IMR-90 (cell line): Measurements from ENCODE around the gene AKAP13. TPM values are rescaled to one million over a fixed set of nuclear protein-coding genes. Genes with fewer than 3 reads are reported as not detected.

Experiments used
- ATAC-seq: fragments of 200-7000 bp; cut with Tn5 transposase; 2 replicates; pipeline ENCODE4 v1.9.1; 2020; ENCODE audit warnings: low read depth, mild to moderate bottlenecking, moderate library complexity
- BruUV-seq: library from RNA; stranded (reverse); fragments of 400-500 nt; replicated peaks from 2 replicates; lab custom pipeline; 2021; lab: Mats Ljungman, UMichigan
- CTCF ChIA-PET: fragments of 300-600 bp; formaldehyde crosslinking; extraction: SDS; loops from one replicate; lab custom pipeline; 2021; ENCODE audit warnings: antibody characterized with exemption; lab: Yijun Ruan, JAX
- POLR2A ChIA-PET: fragments of 300-600 bp; sonication (Branson Sonifier 250); formaldehyde crosslinking; loops from one replicate; lab custom pipeline; 2022; ENCODE audit warnings: antibody characterized with exemption; ENCODE audit not compliant: unreplicated experiment; lab: Charles Lee
- DNase-seq: peaks from one replicate; pipeline ENCODE4 v3.0.0; 2013
- H2AFZ ChIP-seq: replicated peaks from 2 replicates; pipeline ENCODE3; 2013; ENCODE audit warnings: low read length, mild to moderate bottlenecking; ENCODE audit not compliant: poor library complexity
- H2AK5ac ChIP-seq: 2 replicates; pipeline ENCODE4 v1.6.1; 2013; ENCODE audit warnings: low read depth, low read length, inconsistent platforms
- H2AK9ac ChIP-seq: replicated peaks from 2 replicates; pipeline ENCODE3; 2013; ENCODE audit warnings: mild to moderate bottlenecking, low read depth, low read length, moderate library complexity; ENCODE audit not compliant: poor library complexity
- H2BK120ac ChIP-seq: 2 replicates; pipeline ENCODE4 v1.6.1; 2013; ENCODE audit warnings: low read depth, low read length, inconsistent platforms
- H2BK15ac ChIP-seq: 3 replicates; pipeline ENCODE4 v1.6.1; 2013; ENCODE audit warnings: low read depth, low read length, inconsistent platforms
- H2BK20ac ChIP-seq: 2 replicates; pipeline ENCODE4 v1.6.1; 2013; ENCODE audit warnings: low read depth, mild to moderate bottlenecking, inconsistent platforms, low read length, moderate library complexity
- H2BK5ac ChIP-seq: 2 replicates; pipeline ENCODE4 v1.6.1; 2013; ENCODE audit warnings: mild to moderate bottlenecking, low read depth, low read length, inconsistent platforms; ENCODE audit not compliant: poor library complexity, severe bottlenecking
- H3K14ac ChIP-seq: replicated peaks from 2 replicates; pipeline ENCODE4 v1.6.1; 2013; ENCODE audit warnings: low read depth, low read length, inconsistent platforms
- H3K18ac ChIP-seq: 2 replicates; pipeline ENCODE4 v1.6.1; 2013; ENCODE audit warnings: low read depth, low read length, control low read depth
- H3K23ac ChIP-seq: 2 replicates; pipeline ENCODE4 v1.6.1; 2013; ENCODE audit warnings: low read depth, low read length, inconsistent platforms
- H3K27ac ChIP-seq: 2 replicates; pipeline ENCODE4 v1.5.1; 2013; ENCODE audit warnings: mild to moderate bottlenecking, control low read depth, low read length; ENCODE audit not compliant: insufficient read depth
- H3K27me3 ChIP-seq: 2 replicates; pipeline ENCODE4 v1.6.1; 2013; ENCODE audit warnings: low read length; ENCODE audit not compliant: control insufficient read depth, insufficient read depth
- H3K36me3 ChIP-seq: 2 replicates; pipeline ENCODE4 v1.6.1; 2013; ENCODE audit warnings: low read length, mixed read lengths; ENCODE audit not compliant: control insufficient read depth, insufficient read depth
- H3K4ac ChIP-seq: 2 replicates; pipeline ENCODE4 v1.6.1; 2013; ENCODE audit warnings: low read depth, low read length, inconsistent platforms
- H3K4me1 ChIP-seq: 2 replicates; pipeline ENCODE4 v1.6.1; 2013; ENCODE audit warnings: low read length, mixed read lengths; ENCODE audit not compliant: control insufficient read depth, insufficient read depth
- H3K4me2 ChIP-seq: 2 replicates; pipeline ENCODE4 v1.6.1; 2013; ENCODE audit warnings: low read depth, mild to moderate bottlenecking, control low read depth, low read length, moderate library complexity
- H3K4me3 ChIP-seq: 2 replicates; pipeline ENCODE4 v1.5.1; 2013; ENCODE audit warnings: low read depth, mild to moderate bottlenecking, control low read depth, low read length, moderate library complexity; ENCODE audit not compliant: insufficient read depth
- H3K56ac ChIP-seq: 2 replicates; pipeline ENCODE4 v1.6.1; 2013; ENCODE audit warnings: low read length, inconsistent platforms; ENCODE audit not compliant: insufficient read depth; ENCODE audit errors: extremely low read depth
- H3K79me1 ChIP-seq, 2 experiments: 2 replicates each; pipeline ENCODE4 v1.6.1; 2013; ENCODE audit warnings: low read length in 2 of 2, inconsistent platforms in 1 of 2, low read depth in 1 of 2
- H3K9ac ChIP-seq: 2 replicates; pipeline ENCODE4 v1.6.1; 2013; ENCODE audit warnings: low read depth, low read length, control low read depth
- H3K9me1 ChIP-seq: 2 replicates; pipeline ENCODE4 v1.6.1; 2013; ENCODE audit warnings: low read length, inconsistent platforms; ENCODE audit not compliant: insufficient read depth
- H3K9me3 ChIP-seq: 2 replicates; pipeline ENCODE4 v1.6.1; 2013; ENCODE audit warnings: low read length; ENCODE audit not compliant: control insufficient read depth, insufficient read depth
- H4K20me1 ChIP-seq: 2 replicates; pipeline ENCODE4 v1.6.1; 2013; ENCODE audit warnings: low read length, inconsistent platforms; ENCODE audit not compliant: insufficient read depth
- H4K5ac ChIP-seq: 2 replicates; pipeline ENCODE4 v1.6.1; 2013; ENCODE audit warnings: mild to moderate bottlenecking, low read depth, low read length, control low read depth
- H4K8ac ChIP-seq, 2 experiments: 2 replicates each; pipeline ENCODE4 v1.6.1; 2013; ENCODE audit warnings: low read depth in 2 of 2, low read length in 2 of 2, control low read depth in 1 of 2, inconsistent platforms in 1 of 2
- H4K91ac ChIP-seq: 2 replicates; pipeline ENCODE4 v1.6.1; 2013; ENCODE audit warnings: low read depth, low read length, inconsistent platforms; ENCODE audit not compliant: insufficient read depth
- BHLHE40 ChIP-seq: fragments of 150-350 bp; IDR thresholded peaks from 2 replicates; pipeline ENCODE4 v1.6.1; 2016; ENCODE audit warnings: mild to moderate bottlenecking, low read depth, low read length
- CEBPB ChIP-seq: IDR thresholded peaks from 2 replicates; pipeline ENCODE4 v1.6.1; 2012; ENCODE audit warnings: low read depth, low read length, improper control_type of control experiment
- FOS ChIP-seq: fragments of 150-350 bp; IDR thresholded peaks from 2 replicates; pipeline ENCODE4 v1.6.1; 2016; ENCODE audit warnings: low read depth, low read length
- MXI1 ChIP-seq: IDR thresholded peaks from 2 replicates; pipeline ENCODE4 v1.6.1; 2012; ENCODE audit warnings: low read depth, mild to moderate bottlenecking, low read length, moderate library complexity, borderline replicate concordance
- NFE2L2 ChIP-seq: fragments of 150-350 bp; IDR thresholded peaks from 2 replicates; pipeline ENCODE4 v1.6.1; 2016; ENCODE audit warnings: low read depth, mild to moderate bottlenecking, low read length
- POLR2A ChIP-seq: IDR thresholded peaks from 2 replicates; pipeline ENCODE4 v1.6.1; 2012; ENCODE audit warnings: mild to moderate bottlenecking, low read depth, low read length
- RAD21 ChIP-seq: IDR thresholded peaks from 2 replicates; pipeline ENCODE4 v1.6.1; 2012; ENCODE audit warnings: low read length, improper control_type of control experiment
- RCOR1 ChIP-seq: IDR thresholded peaks from 2 replicates; pipeline ENCODE4 v1.6.1; 2012; ENCODE audit warnings: mild to moderate bottlenecking, low read length, improper control_type of control experiment; ENCODE audit not compliant: insufficient replicate concordance
- SMC3 ChIP-seq: fragments of 150-350 bp; IDR thresholded peaks from 2 replicates; pipeline ENCODE4 v1.6.1; 2016; ENCODE audit warnings: low read depth, mild to moderate bottlenecking, antibody characterized with exemption, low read length, moderate library complexity
- WGBS, 2 experiments: methylation state at CpG; one replicate each; pipeline versions ENCODE4 v1.1.5 to v1.1.7; 2013; ENCODE audit warnings: missing lambda C conversion rate in 2 of 2; ENCODE audit not compliant: insufficient read length in 1 of 2; ENCODE audit errors: extremely low coverage in 2 of 2; 5-methylcytosine and 5-hydroxymethylcytosine counted together
- dilution Hi-C: fragments of 300-500 bp; cut with HindIII; formaldehyde crosslinking; loops from one replicate; pipeline ENCODE4 v1.14.3; 2018; ENCODE audit warnings: low sequenced_read_pairs; ENCODE audit not compliant: unreplicated experiment
- in situ Hi-C: fragments of 300-500 bp; cut with MboI; formaldehyde crosslinking; loops from 3 replicates; pipeline ENCODE4 v1.14.3; 2019; ENCODE audit warnings: low sequenced_read_pairs, inconsistent platforms, mixed read lengths
- intact Hi-C: fragments of 100-400 bp; cut with micrococcal nuclease; formaldehyde crosslinking; loops from 2 replicates; pipeline ENCODE4 v1.10.0; 2022
- polyA plus RNA-seq, 3 experiments: library from polyadenylated mRNA; depleted of rRNA; stranded (reverse); fragments of >200 nt; gene quantifications; 2 replicates each; pipeline ENCODE4 v1.2.3, GENCODE V29; 2012; ENCODE audit warnings: low replicate concordance in 1 of 3
- total RNA-seq: library from RNA; depleted of rRNA; stranded (reverse); fragments of >200 nt; gene quantifications from 2 replicates; pipeline ENCODE4 v1.2.3, GENCODE V29; 2012
- TF ChIP-seq, protein P1 (sequence below): conservative IDR thresholded peaks from 2 replicates; pipeline ENCODE4 v1.5.1; 2012; ENCODE audit warnings: mild to moderate bottlenecking, low read depth, low read length, improper control_type of control experiment
- TF ChIP-seq, protein P2 (sequence below): fragments of 150-350 bp; IDR thresholded peaks from 2 replicates; pipeline ENCODE4 v1.6.1; 2017; ENCODE audit warnings: mild to moderate bottlenecking, antibody characterized with exemption, low read length, low read depth
- TF ChIP-seq, protein P3 (sequence below): fragments of 150-350 bp; IDR thresholded peaks from 2 replicates; pipeline ENCODE4 v1.6.1; 2016; ENCODE audit warnings: low read depth, mild to moderate bottlenecking, low read length, moderate library complexity, borderline replicate concordance

AKAP13 gene
- total and polyA plus RNA-seq, 2 of the 4 experiments (the other 2 are of a cell fraction): 10.4 to 46.4 TPM

DNA sequence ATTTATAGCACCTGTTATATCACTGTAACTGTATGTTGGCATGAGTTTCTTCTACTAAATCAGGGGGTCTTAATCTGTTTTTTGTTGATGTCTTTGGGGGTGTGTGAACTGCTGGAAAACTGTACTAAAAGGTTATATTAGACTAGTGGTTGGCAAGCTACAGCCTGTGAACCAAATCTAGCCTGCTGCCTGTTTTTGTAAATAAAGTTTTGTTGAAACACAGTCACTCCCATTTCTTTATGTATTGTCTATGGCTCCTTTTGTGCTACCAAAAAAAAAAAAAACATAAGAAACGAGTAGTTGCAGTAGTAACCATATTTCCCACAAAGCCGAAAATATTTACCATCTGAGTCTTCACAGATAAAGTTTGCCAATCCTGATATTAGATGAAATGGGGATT lies 126.7 kb downstream of the AKAP13 start:
- H3K9ac ChIP-seq: no peak overlapping the region
- CTCF ChIA-PET: interaction anchor here (0.7 kb wide), 1 partner anchor 231 kb away, joined by 3 read pairs; no protein-coding TSS in a partner anchor
- H3K27me3 ChIP-seq: no peaks in the 10 kb centered on the region
- H3K79me1 ChIP-seq: peaks cover 45 to 73% of the 10 kb centered on the region in 2 experiments
- H2BK20ac ChIP-seq: no peak overlapping the region
- DNase-seq (no peak), ATAC-seq (no peak)
- peaks cover 9% of the 10 kb centered on the region for H3K9me1 ChIP-seq
- H4K5ac ChIP-seq: no peak overlapping the region
- POLR2A ChIA-PET: no interaction called here
- no peak overlapping the region for H3K18ac ChIP-seq
- H3K14ac ChIP-seq: no peak overlapping the region
- no peak overlapping the region for H2AK5ac ChIP-seq
- H3K4ac ChIP-seq: no peak overlapping the region
- no peak overlapping the region for H3K56ac ChIP-seq
- H3K4me2 ChIP-seq: no peak overlapping the region
- WGBS, 2 experiments: no CpG with 5 or more reads among the region's 2 CpGs
- no peak overlapping the region for H4K91ac ChIP-seq
- no peak overlapping the region for H4K8ac ChIP-seq
- H2BK120ac ChIP-seq: no peak overlapping the region
- no peak overlapping the region for H2AK9ac ChIP-seq
- H3K9me3 ChIP-seq: no peaks in the 10 kb centered on the region
- H3K36me3 ChIP-seq: no peaks in the 10 kb centered on the region
- H2BK15ac ChIP-seq: no peak overlapping the region
- no peak overlapping the region for H3K4me3 ChIP-seq
- no peak for TF ChIP-seq CEBPB
- no peak for TF ChIP-seq RAD21
- TF ChIP-seq, protein P1, sequence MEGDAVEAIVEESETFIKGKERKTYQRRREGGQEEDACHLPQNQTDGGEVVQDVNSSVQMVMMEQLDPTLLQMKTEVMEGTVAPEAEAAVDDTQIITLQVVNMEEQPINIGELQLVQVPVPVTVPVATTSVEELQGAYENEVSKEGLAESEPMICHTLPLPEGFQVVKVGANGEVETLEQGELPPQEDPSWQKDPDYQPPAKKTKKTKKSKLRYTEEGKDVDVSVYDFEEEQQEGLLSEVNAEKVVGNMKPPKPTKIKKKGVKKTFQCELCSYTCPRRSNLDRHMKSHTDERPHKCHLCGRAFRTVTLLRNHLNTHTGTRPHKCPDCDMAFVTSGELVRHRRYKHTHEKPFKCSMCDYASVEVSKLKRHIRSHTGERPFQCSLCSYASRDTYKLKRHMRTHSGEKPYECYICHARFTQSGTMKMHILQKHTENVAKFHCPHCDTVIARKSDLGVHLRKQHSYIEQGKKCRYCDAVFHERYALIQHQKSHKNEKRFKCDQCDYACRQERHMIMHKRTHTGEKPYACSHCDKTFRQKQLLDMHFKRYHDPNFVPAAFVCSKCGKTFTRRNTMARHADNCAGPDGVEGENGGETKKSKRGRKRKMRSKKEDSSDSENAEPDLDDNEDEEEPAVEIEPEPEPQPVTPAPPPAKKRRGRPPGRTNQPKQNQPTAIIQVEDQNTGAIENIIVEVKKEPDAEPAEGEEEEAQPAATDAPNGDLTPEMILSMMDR: no peak
- TF ChIP-seq, protein P2, sequence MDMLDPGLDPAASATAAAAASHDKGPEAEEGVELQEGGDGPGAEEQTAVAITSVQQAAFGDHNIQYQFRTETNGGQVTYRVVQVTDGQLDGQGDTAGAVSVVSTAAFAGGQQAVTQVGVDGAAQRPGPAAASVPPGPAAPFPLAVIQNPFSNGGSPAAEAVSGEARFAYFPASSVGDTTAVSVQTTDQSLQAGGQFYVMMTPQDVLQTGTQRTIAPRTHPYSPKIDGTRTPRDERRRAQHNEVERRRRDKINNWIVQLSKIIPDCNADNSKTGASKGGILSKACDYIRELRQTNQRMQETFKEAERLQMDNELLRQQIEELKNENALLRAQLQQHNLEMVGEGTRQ: no peak
- no peak for TF ChIP-seq BHLHE40
- no peak for TF ChIP-seq POLR2A
- no peak for TF ChIP-seq SMC3
- TF ChIP-seq FOS: no peak
- TF ChIP-seq, protein P3, sequence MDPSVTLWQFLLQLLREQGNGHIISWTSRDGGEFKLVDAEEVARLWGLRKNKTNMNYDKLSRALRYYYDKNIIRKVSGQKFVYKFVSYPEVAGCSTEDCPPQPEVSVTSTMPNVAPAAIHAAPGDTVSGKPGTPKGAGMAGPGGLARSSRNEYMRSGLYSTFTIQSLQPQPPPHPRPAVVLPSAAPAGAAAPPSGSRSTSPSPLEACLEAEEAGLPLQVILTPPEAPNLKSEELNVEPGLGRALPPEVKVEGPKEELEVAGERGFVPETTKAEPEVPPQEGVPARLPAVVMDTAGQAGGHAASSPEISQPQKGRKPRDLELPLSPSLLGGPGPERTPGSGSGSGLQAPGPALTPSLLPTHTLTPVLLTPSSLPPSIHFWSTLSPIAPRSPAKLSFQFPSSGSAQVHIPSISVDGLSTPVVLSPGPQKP: no peak
- no peak for TF ChIP-seq MXI1
- no peak for TF ChIP-seq NFE2L2
- no peak for TF ChIP-seq RCOR1
- H2AFZ ChIP-seq: no peak overlapping the region
- no peak overlapping the region for H3K27ac ChIP-seq
- H3K4me1 ChIP-seq: peaks cover 2% of the 10 kb centered on the region; the same call in 1 of the 2 replicates
- no peak overlapping the region for H2BK5ac ChIP-seq
- in situ Hi-C loops (no loop called here), intact Hi-C loops (no loop called here), dilution Hi-C loops (no loop called here)
- H3K23ac ChIP-seq: 0 out of 2 replicates have a peak overlapping the region, but pooled peaks have one; percentile 37
- peaks cover 20% of the 10 kb centered on the region; the same call in 1 of the 2 replicates for H4K20me1 ChIP-seq
- BruUV-seq: no TSS peak
